Thoracic aorta (tissue), 2 donors: Measurements from ENCODE around the gene MIB1. TPM values are rescaled to one million over a fixed set of nuclear protein-coding genes. Genes with fewer than 3 reads are reported as not detected.

Experiments
- ATAC-seq: fragments of 150-250 bp; one replicate; pipeline ENCODE4 v1.8.0; 2017; ENCODE audit warnings: low read depth; ENCODE audit not compliant: insufficient number of reproducible peaks, low FRiP score
- DNase-seq: peaks from one replicate; pipeline ENCODE4 v3.0.0-alpha.2; 2020; ENCODE audit warnings: low spot score
- H3K27ac ChIP-seq, 2 donors: fragments of 200-600 bp; sonication (generic); 1 replicate in 1 of 2; 2 replicates in 1 of 2; pipeline ENCODE4 v1.5.1; 2016; ENCODE audit warnings: mild to moderate bottlenecking in 2 of 2, moderate library complexity in 2 of 2
- H3K27me3 ChIP-seq: fragments of 200-600 bp; sonication (generic); replicated peaks from 2 replicates; pipeline ENCODE4 v1.6.0; 2016; ENCODE audit warnings: mild to moderate bottlenecking; ENCODE audit not compliant: insufficient read depth
- H3K36me3 ChIP-seq: fragments of 200-600 bp; sonication (generic); one replicate; pipeline ENCODE4 v1.5.1; 2016
- H3K4me1 ChIP-seq, 2 donors: fragments of 200-600 bp; sonication (generic); 1 replicate in 1 of 2; 2 replicates in 1 of 2; pipeline versions ENCODE4 v1.5.1 to v1.6.0; 2016; ENCODE audit warnings: low read depth in 2 of 2, mild to moderate bottlenecking in 1 of 2; ENCODE audit not compliant: control insufficient read depth in 1 of 2
- H3K4me3 ChIP-seq: fragments of 200-600 bp; sonication (generic); 2 replicates; pipeline ENCODE4 v1.5.1; 2016; ENCODE audit warnings: mild to moderate bottlenecking
- H3K9me3 ChIP-seq: fragments of 200-600 bp; sonication (generic); 2 replicates; pipeline ENCODE4 v1.5.1; 2016
- CTCF ChIP-seq: fragments of 200-600 bp; sonication (generic); IDR thresholded peaks from one replicate; pipeline ENCODE4 v1.5.1; 2019; ENCODE audit warnings: antibody characterized with exemption
- total RNA-seq, 2 donors: library from RNA; depleted of rRNA; stranded (reverse); fragments of >200 nt; gene quantifications; one replicate each; pipeline versions ENCODE4 v1.1.0 to v1.2.3, GENCODE V29; 2016

Gene MIB1
- total RNA-seq, 2 donors from 2014 or later = 37.9 to 53.6 TPM

GRCh38 chr18:21760321-21760720, 19.7 kb downstream of the MIB1 start:
- Histone ChIP-seq H3K27ac (no peak overlapping the region), H3K27me3 (no peaks in the 10 kb centered on the region), H3K4me3 (no peak overlapping the region), H3K36me3 (no peaks in the 10 kb centered on the region), H3K9me3 (no peaks in the 10 kb centered on the region), H3K4me1 (peaks cover 37 to 58% of the 10 kb centered on the region in 2 donors)
- no peak for TF ChIP-seq CTCF
- DNase-seq (no peak), ATAC-seq (no peak)

- ATAC-seq = no peak
- H3K4me1 ChIP-seq = peaks cover 29 to 50% of the 10 kb centered on the region in 2 donors
- H3K27me3 ChIP-seq = no peaks in the 10 kb centered on the region
- DNase-seq = no peak
- no peak for TF ChIP-seq CTCF
- H3K4me3 ChIP-seq = no peak overlapping the region
- H3K27ac ChIP-seq = peak overlapping the region; percentile 2 to 47
- H3K36me3 ChIP-seq = peaks cover 8% of the 10 kb centered on the region
- no peaks in the 10 kb centered on the region for H3K9me3 ChIP-seq
These were observed 21.0 kb downstream of the MIB1 start for GRCh38 chr18:21761471-21762115.

GRCh38 chr18:21762181-21762772, 21.7 kb downstream of the MIB1 start:
- TF ChIP-seq CTCF = no peak
- no peak overlapping the region for H3K4me3 ChIP-seq
- no peak for DNase-seq
- H3K4me1 ChIP-seq = peaks cover 29 to 44% of the 10 kb centered on the region in 2 donors
- peaks cover 8% of the 10 kb centered on the region for H3K36me3 ChIP-seq
- no peaks in the 10 kb centered on the region for H3K9me3 ChIP-seq
- no peaks in the 10 kb centered on the region for H3K27me3 ChIP-seq
- ATAC-seq = no peak
- no peak overlapping the region for H3K27ac ChIP-seq

- Histone ChIP-seq H3K27ac (no peak overlapping the region), H3K27me3 (no peaks in the 10 kb centered on the region)
- ATAC-seq = no peak
These were observed 23.5 kb downstream of the MIB1 start for GRCh38 chr18:21763846-21764646.

More at GRCh38 chr18:21763846-21764646, 23.5 kb downstream of the MIB1 start:
- TF ChIP-seq CTCF = no peak
- Histone ChIP-seq H3K9me3 (no peaks in the 10 kb centered on the region), H3K4me1 (peaks cover 27 to 44% of the 10 kb centered on the region in 2 donors), H3K36me3 (peaks cover 15% of the 10 kb centered on the region), H3K4me3 (no peak overlapping the region)
- no peak for DNase-seq
